Sigmoid colon (tissue), 3 donors: Measurements from ENCODE around the gene CEBPG.

ENCODE experiments used
- CTCF ChIP-seq, 4 experiments: fragments of 450-650 bp in 3 of 4; fragments of 200-600 bp in 1 of 4; IDR thresholded peaks; one replicate each; pipeline ENCODE4 v1.5.1; 2016 to 2019; ENCODE audit warnings: antibody characterized with exemption in 4 of 4, mild to moderate bottlenecking in 3 of 4, moderate library complexity in 2 of 4
- POLR2A ChIP-seq, 2 donors: fragments of 450-650 bp; IDR thresholded peaks; one replicate each; pipeline ENCODE4 v1.6.1; 2016; ENCODE audit warnings: antibody characterized with exemption in 2 of 2, mild to moderate bottlenecking in 2 of 2, moderate library complexity in 2 of 2

DNA sequence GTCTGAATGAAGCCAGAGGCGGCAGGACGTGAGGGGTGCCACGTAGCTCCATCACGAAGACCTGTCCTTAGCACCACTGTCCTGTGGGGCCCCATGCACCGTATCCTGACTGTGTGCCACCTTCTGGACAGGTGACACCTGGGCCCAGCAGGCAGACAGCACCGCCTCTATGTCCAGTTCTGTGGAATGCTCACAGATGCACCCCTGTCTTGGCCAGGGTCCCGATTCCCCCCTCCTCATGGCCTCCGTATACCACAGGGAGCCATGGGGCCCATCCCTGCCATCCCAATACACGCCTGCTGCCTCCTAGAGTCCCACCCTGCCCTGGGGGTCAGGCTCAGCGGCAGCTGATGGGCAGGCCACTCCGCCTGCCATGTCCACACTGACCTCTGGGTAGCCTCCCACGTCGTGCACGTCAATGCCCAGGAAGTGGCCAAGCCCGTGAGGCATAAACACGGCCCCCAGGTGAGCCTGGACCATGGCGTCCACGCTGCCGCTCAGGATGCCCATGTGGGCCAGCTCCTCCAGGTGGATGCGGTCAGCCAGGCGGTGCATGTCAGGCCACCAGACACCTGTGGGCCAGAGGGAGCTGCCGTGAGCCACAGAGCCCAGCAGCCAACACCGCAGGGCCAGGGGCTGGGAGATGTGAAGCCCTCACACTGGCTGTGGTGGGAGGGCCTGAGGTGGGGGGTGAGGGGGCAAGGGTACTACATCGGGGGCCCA is 17.6 kb downstream of the CEBPG start:
- no peak for TF ChIP-seq CTCF (IDR thresholded peaks at IDR 0.05)
- TF ChIP-seq POLR2A (IDR thresholded peaks at IDR 0.05), result no peak
